ENCODE results near the gene EXOSC10.
"Not testable (repeated sequence)": the region's sequence is repeated elsewhere in the genome, so short reads cannot be mapped to it uniquely, and the experiment has no call there.

Gene EXOSC10

GRCh38 chr1:11061652-11062365 is 37.9 kb downstream of the EXOSC10 start:
- FAIRE-seq (no peak), DNase-seq (ENCODE audit: low spot score) (no peak)

GRCh38 chr1:11059968-11060830 is 39.5 kb downstream of the EXOSC10 start, which contains the start of gene SRM:
Gene SRM, minus strand, starts transcription at chr1:11060018. Its CDS starts 75 bp downstream, at chr1:11059943.
- FAIRE-seq (peak; percentile 63), DNase-seq (ENCODE audit: low spot score) (peak; percentile 99)

GRCh38 chr1:11059155-11059967 is 40.3 kb downstream of the EXOSC10 start:
- FAIRE-seq (no peak), DNase-seq (ENCODE audit: low spot score) (peak; percentile 30)

DNA sequence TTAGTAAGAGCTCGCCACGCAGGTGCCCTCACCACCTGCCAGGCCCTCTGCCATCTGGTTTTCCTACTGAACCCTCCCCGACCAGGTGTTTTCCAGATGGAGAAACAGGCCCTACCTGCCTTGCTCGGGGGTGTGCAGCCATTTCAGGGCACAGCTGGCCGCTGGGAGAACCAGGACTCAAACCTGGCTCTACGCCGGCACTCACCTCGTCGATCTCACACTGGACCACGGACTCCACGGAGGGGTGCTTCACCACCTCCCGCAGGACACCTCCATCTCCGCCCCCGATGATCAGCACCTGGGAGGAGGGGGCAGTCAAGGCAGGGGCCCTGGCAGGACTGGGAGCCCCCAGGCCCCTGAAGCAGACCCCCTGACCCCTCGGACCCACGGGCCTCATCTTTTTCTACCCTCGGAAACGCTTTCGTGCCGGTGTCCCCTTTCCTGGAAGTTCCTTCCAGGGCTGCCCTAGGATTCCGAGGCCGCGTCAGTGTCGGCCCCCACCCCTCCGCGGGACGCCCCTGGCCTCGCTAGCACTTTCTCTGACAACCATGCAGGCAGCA is 41.0 kb downstream of the EXOSC10 start:
- DNase-seq (ENCODE audit: low spot score) (no peak), FAIRE-seq (no peak)

GRCh38 chr1:11058026-11058425 is 41.6 kb downstream of the EXOSC10 start:
- FAIRE-seq = no peak
- no peak for DNase-seq (ENCODE audit: low spot score)

- FAIRE-seq (no peak), DNase-seq (ENCODE audit: low spot score) (no peak)
These were observed 42.2 kb downstream of the EXOSC10 start for GRCh38 chr1:11057477-11057876.

- FAIRE-seq (no peak), DNase-seq (ENCODE audit: low spot score) (no peak)
These were observed 43.2 kb downstream of the EXOSC10 start for GRCh38 chr1:11056504-11056903.

- DNase-seq (ENCODE audit: low spot score) (no peak), FAIRE-seq (no peak)
These were observed 44.0 kb downstream of the EXOSC10 start for GRCh38 chr1:11055676-11056075.

DNA sequence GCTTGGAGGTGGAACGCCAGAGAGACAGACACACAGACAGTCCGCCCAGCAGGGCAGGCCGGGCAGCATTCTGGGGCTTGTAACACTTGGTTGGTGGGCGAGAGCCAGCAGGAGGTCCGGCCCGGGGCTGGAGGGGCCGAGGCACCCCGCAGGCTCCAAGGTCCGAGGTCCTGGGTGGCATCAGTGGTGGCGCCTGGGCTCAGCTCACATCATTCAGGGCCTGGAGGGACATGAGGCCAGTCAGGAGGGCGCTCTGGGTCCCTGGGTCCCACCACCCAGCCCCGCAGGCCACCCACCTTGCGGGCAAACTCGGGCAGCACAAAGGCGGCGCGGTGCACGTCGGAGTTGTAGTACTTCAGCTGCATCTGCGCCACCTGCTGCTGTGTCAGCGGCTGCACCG is 45.0 kb downstream of the EXOSC10 start:
- FAIRE-seq (no peak), DNase-seq (ENCODE audit: low spot score) (no peak)

- no peak for FAIRE-seq
- DNase-seq (ENCODE audit: low spot score) = no peak
These were observed 45.5 kb downstream of the EXOSC10 start for GRCh38 chr1:11054181-11054580.

GRCh38 chr1:11053758-11054137 is 45.9 kb downstream of the EXOSC10 start:
- DNase-seq (ENCODE audit: low spot score) (peak; percentile 40), FAIRE-seq (no peak)

DNA sequence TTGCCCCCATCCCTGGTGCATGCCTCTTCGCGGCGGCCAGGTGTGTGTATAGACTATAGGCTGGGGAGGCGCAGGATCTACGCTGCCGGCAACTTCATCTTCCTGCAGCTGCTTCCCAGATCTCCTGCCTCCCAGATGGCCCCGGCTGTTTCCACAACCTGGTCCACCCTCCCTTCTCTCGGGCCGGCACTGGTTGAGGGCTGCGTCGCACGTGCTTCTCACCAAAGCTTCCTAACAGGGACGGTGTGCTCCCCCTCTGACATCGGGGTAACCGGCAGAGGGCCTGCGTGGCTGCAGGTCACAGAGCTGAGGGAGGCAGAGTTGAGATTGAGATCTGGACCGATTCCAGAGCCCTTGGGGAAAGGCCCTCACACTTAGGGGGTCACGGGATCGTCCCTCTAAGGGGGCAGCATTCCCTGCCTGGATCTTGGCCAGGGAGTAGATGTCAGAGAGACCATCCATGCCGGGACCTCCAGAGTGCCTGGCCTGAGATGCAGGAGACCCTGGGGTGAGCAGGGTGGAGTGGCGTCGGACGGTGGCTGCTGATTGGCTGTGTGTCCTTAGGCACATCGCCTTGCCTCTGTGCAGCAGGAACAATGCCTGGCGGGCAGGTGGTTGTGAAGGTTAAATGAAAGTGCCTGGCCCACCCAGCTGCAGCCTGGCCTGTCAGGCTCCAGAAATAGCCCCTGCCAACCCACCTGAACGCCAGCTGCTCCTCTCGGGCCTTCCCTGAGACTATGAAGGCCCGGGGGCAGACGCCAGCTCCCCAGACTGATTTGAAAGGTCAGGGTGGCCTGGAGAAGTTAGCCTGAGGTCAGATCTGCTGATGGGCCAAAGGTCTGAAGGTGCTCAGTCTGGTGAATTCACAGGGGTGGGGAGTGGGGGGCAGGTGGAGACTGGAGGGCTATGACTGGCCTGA is 46.6 kb downstream of the EXOSC10 start:
- FAIRE-seq (no peak), DNase-seq (ENCODE audit: low spot score) (no peak)

DNA sequence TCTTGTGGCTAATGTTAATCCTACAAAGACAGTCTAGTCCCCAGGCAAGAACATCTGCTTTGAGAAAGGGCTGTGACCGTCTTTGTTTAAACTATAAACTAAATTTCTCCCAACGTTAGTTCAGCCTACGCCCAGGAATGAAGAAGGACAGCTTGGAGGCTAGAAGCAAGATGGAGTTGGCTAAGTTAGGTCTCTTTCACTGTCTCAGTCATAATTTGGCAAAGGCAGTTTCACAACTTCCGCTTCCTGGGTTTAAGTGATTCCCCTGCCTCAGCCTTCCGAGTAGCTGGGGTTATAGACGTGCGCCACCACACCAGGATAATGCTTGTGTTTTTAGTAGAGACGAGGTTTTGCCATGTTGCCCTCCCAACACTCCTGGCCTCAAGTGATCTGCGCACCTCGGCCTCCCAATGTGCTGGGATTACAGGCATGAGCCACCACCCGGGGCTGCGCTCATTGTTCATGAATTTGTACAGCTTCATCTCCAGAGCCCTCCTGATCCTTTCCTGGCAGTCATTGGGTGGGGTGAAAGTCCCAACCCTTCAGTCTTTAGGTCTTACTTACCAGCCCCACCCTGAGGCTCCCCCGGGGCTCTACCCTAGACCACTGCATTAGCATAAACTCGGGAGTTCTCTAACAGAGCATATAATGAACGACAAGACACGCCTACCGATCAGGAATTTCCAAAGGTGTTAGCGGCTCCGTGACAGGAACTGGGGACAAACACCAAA is 47.7 kb downstream of the EXOSC10 start:
- FAIRE-seq (no peak), DNase-seq (ENCODE audit: low spot score) (no peak)

- FAIRE-seq; DNase-seq (ENCODE audit: low spot score): not testable (repeated sequence)
These were observed 48.5 kb downstream of the EXOSC10 start for GRCh38 chr1:11051121-11051520.

DNA sequence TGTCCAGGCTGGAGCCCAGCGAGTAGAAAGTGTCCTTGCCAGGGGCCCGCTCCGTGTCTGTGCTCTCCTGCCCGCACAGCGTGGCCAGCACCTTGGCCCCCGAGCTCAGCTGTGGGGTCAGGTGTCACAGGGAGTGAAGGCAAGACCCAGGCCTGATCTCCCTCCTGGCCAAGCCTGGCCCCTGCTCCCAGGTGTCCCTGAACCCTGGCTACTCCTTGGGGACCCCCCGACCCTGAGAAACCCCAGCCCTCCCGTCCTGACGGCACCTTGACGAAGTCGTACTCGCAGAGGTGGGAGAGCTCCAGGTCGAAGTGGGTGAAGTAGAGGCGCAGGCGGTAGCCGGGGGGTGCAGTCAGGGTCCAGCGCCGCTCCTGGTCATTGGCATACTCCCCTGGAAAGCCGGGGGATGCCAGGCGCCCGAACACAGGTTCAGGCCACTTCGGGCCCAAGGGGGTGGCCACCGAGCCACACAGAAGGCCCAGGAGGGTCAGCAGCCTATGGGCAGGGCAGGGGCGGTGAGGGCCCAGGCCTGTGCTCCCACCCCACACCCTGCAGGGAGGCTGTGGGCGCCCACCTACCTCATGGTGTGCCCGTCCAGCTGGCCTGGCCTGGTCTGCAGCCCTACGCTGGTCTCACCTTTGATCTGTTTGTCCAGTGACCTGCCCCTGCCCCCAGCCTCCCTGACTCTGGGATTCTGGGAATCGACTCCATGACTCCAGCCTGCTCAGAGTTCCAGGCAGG is 52.9 kb downstream of the EXOSC10 start, which contains the start of gene MASP2:
Gene MASP2, minus strand, starts transcription at position 615 of the 741 bp plus-strand sequence. Its CDS starts 32 bp downstream, at position 583.
- FAIRE-seq = no peak

GRCh38 chr1:11046270-11046566 is 53.5 kb downstream of the EXOSC10 start:
- DNase-seq (ENCODE audit: low spot score) (no peak), FAIRE-seq (no peak)

More for the DNA sequence above, 52.9 kb downstream of the EXOSC10 start, which contains the start of gene MASP2:
- no peak for DNase-seq (ENCODE audit: low spot score)

GRCh38 chr1:11045428-11046269 is 54.0 kb downstream of the EXOSC10 start:
- no peak for FAIRE-seq

DNA sequence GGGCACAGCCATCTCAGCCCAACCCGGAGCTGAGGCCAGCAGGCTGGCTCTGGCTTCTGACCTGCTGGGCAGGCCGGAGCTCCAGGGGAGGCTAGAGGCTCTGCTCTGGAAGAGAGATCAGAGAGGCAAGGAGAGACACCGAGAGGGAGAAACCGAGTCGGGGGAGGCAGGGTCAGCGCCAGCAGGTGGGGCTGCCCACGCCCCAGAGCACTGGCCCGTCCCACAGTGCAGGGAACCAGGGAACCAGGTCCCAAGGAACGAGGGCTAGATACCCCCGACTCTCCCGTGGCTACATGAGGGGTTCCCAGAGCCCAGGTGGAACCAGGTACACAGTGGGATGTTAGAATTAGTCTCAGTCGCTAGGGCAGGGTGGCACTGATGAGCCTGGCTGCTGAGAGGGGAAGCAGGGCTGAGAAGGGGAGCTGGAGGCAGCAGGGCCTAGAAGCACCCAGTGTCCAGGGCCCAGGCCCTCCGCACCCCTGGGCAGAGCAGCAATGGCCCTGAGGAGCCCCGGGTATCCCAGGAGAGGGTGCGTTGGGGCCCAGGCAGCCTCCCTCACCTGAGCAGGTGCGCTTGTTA is 54.7 kb downstream of the EXOSC10 start:
- FAIRE-seq = no peak
- DNase-seq (ENCODE audit: low spot score) = no peak

More at GRCh38 chr1:11045428-11046269, 54.0 kb downstream of the EXOSC10 start:
- DNase-seq (ENCODE audit: low spot score) = no peak
